GM21390 (cell line): Measurements from ENCODE around the gene GRIN3A.
"Not testable (repeated sequence)": the region's sequence is repeated elsewhere in the genome, so short reads cannot be mapped to it uniquely, and the experiment has no call there.

Source experiments
- ATAC-seq: cut with Tn5 transposase; IDR thresholded peaks from one replicate; pipeline ENCODE4 v1.9.1; 2021; ENCODE audit not compliant: unreplicated experiment

GRIN3A gene

DNA sequence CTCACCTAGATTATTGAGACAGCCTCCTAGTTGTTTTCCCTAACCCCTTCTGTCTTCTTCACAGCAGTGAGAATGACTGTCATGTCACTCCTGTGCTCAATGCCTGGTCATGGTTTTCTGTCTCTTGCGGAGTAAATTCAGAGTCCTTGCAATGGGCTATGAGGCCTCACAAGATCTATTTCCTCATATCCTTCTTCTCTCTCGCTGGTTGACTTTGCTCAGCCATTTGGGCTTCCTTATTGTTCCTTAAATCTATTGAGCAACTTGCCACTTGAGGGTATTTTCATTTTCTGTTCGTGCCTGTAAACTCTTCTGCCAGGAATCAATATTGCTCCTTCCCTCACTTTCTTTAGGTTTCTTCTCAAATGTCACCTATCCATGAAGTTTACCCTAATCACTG, 152.7 kb downstream of the GRIN3A start:
- ATAC-seq: no peak

DNA sequence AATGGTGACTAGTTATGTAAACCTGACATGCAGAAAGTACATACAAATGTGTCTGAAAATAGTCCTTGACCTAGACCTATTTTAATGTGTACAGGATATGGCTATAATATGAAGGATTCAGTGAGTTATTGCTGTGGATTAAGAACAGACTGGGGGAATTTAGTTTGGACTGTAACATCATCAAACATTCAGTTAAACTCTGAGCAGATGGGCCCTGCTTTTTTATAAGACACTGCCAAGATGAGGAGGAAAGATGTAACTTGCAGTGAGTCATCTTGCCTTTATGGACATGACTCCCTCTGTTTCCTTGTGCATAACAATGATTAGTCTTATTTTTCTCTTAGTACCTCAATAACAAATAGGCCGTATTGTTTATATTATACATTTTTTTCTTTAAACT, 155.9 kb downstream of the GRIN3A start:
- no peak for ATAC-seq

DNA sequence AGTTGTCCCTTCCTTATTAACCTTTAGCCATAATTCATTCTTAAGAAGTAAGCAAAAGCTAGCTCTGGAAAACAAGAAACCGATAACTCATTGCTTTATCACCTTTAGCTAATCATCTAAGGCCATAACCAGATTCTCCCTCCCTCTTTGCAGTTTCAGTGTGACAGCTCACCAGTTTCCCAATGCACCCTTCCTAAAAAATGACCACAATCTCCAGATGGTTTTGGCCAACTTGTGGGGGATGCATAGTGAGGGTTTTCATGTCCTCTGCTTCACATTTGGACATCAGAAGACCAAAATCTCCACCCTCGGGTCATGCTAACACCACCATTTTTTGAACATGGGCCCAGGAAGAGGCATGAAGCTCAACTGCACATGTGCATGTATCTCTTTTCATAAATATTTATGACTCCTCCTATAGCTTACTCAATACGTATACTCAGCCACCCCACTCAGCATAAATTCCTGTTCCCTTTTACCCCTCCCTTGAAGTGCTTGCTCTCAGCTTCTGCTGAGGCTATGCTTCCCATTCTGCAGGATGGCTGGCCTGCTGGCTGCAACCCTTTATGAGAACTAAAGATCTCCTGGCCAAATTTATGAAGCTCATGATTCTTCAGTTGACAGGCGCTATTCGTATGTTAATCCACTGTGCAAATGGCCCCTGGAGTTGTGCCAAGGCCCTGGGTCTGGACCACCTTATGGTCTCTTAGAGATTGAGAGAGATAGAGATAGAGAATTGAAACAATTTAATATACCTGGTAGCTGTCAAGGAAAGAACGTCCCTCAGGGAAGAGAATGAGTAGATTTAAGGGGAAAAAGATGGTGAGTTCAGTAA, 158.5 kb downstream of the GRIN3A start:
- no peak for ATAC-seq

DNA sequence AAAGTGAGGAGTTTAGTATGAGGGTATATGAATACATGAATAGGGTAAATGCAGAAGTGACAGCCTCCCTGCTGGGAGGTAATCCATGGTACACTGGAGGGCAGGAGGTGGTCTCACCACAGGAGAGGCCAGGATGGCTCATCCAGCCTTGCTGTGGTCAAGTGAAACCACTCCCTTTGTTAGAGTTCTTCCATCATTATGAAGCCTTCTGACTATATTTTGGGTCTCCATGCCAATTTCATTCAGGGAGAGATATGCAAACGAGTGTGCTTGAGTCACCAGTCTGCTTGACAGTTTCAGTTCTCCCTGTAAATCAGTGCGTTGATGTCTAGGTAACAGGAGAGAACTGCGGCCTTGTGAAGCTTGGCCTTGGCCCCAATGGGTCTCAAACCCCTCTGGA, 160.1 kb downstream of the GRIN3A start:
- ATAC-seq: peak; percentile 64

DNA sequence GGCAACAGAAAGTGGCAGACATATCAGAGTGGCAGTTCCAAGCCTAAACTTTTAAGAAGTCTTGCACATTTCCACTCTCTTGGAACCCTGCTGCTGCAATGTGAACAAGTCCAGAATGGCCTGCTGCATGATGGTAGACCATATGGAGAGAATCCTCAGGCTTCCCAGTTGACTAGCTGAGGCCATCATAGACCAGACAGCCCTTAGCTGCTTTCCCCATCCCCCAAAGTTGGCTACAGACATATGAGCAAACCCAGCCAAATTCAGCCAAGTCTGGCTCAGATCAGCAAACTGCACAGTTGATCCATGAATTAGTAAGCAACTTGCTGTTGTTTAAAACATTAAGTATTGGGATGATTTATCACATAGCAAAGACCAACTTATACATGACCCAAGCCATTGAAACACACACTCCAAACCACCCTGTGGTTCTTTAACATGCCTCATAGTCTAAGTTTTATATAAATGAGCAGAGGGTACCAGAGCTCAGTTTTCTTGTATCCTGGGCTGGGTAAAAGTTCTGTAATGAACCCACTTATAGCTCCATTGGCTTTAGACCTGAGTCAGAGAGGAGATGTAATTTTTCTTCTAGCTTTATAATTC, 163.6 kb downstream of the GRIN3A start:
- ATAC-seq: no peak

DNA sequence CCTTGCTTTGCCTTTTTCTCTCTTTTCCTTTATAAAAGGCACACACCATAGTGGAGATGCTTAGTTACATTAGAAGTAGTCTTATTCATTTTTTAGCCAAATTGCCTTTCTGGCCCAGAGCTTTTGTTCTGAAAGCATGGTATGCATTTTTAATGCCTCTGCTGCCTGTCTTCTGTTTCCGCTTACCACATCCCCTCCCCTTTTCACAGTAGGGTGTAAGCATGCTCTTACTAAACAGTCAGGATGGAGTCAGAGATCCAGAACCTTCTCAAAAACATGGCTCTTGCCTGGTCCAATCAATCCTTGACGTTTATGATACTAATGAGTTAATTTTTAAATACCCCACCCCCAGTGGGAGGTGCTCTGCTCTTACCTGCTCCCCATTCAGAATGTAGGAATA, 166.1 kb downstream of the GRIN3A start:
- no peak for ATAC-seq

DNA sequence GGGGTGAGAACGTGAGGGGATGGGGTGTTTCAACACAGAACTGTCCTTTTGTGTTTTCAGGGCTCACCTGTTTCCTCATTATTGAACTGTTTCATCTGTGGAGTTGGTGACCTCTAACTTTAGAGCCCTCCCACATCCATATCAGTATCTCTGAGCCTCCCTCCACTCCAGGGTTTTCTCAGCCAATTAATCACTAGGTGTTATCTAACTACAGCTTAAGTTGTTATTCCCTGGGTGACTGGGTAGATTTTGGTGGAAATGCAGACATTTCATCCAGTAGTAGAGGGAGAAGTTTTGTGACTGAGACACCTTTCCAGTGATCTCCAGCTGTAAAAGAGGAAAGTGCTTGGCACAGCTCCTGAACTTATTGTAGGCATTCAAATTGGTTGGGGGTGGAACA, 167.3 kb downstream of the GRIN3A start:
- no peak for ATAC-seq

DNA sequence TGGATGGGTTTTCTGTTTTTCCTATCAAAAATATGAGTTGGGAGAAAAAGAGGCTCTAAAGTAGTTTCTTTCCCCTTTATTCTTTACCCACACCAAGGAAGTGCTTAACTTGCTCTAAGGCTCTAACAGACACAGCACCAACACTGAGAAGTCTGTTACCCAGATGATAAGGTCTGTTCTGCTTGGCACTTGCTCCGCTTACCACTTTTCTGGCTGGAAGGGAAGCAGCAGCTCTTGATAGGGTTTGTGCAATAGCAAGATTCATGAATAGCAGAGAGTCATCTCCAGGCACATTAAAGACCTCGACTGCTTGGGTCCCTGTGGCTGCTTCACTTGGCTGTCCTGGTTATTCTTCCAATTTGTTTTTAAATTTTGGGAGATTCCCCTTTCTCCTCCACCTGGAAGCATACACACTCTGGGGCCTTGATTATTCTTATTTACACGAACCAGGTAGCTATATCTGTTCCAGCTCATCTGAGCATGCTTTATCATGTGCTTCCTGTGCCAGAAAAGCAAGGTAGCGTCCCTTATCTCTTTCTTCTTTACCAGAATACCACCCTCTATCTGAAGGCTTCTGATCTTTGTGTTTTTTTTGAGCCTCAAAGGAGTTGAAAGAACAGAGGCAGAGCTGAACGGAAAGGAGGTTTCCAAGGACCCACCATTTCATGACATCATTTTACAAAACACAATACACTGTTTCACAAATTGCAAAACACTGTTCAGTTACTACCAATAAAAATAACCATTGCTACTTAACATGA, 168.5 kb downstream of the GRIN3A start:
- no peak for ATAC-seq

DNA sequence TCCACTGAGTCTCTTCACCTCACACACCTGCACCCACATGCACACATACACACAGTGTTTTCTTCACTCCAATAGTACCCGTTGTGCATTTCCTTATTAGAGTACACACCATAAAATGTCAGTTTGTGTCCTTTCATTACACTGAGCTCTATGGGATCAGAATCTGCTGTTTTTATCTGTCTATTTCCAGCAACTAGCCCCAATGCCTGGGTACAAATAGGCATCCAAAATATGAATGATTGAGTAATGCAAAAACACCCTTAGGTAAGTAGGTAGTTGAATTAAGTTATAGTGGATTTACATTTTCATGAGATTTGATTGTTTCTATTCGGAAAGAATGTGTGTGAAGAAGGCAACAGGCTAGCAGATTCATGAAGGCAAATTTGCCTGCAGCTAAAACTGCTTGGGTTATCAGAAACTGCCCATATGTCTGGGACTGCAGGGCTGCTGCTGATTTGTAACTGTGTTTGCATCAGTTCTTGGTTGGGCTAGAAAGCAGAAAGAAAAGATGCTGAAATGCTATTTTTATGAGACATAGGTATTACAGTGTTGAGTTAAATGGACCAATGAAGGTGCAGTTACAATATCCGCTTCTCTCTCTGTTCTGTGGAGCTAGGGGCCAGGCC, 170.6 kb downstream of the GRIN3A start:
- ATAC-seq: no peak

DNA sequence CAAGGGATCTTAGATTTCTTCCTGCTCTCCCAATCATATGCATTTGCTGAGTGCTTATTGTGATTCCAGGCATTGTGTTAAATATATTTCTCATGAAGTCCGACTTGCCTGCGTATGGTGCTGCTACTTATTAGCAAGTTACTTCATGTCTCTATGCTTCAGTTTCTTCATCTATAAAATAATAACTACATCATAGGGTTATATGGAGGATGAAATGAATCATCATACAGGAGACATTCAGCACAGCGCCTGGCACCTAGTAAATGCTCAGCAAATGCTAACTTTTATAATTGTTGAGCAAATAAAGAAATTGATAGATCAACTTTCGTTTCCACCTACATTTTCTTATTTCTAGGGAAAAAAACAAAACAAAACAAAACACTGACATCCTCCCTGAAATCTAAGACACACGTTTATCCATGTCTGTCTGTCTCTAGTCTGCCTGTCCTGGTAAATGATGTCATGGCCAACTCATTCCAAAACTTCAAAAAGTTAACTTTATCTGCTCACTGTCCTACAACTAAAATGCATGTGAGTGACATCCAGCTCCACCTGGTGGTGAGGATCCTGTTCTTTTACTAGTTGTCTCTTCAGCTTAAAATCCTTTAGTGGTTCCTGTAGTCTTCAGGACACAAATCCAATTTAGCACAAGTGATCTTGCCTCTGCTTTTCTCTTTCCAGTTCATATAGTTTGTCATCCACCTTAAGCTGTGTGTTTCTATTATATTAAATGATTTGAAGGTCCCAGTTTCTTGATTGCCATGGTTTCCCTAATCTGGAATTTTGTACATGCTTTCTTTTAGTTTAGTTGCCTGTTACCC, 171.3 kb downstream of the GRIN3A start:
- ATAC-seq: peak; percentile 66

DNA sequence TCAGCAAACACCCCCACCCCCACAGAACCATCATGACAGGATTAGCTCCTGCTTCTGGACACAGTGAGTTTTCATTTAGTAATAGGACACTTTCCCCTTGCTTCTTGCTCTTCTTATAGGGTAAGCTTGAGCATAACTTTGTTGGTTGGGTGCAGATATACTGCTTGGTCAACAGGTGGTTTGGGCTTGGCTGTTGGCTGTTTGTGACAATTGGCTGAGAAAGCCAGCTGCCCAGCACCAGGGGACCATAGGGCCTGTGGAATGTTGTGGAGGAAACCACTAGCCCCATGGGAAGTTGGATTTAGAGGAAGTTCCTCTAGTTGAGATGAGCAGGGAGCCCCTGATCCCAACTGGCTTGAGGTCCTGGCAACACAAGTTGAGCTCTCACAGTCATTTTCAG, 174.2 kb downstream of the GRIN3A start:
- ATAC-seq: no peak

DNA sequence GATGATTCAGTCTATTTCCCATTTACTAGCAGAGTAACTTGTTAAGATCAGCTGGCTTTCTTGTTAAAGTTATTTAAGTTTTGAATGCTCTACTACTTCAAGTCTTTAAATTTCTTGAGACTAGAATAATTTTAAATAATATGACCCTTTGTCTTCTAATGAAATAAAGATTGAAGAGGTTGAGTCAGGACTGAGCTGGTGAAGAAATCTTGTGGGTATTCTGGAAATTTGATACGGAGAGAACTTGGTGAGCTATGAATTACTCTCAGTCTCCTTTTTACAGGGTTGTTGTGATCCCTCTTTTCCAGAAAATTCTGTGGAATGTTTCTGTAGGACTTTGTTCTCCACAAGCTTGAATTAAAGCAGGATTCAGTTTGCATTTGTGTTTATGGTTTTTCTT, 175.5 kb downstream of the GRIN3A start:
- ATAC-seq: no peak

DNA sequence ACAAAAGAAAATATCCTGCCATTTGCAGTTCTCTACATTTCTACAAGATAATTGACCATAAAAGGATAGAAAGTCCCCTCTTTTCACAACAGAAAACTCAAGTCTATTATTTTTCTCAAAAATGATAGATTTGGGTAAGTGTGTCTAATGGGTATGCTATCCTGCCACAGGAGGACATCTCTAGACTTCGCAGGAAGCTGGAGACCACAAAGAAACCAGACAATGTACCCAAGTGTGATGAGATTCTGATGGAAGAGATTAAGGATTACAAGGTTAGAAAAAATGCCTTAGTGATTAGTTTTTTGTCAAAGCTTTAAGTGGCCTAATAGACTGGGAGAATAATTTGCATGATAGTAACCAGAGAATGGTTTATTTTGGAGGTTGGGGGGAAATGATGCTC, 176.7 kb downstream of the GRIN3A start:
- no peak for ATAC-seq

DNA sequence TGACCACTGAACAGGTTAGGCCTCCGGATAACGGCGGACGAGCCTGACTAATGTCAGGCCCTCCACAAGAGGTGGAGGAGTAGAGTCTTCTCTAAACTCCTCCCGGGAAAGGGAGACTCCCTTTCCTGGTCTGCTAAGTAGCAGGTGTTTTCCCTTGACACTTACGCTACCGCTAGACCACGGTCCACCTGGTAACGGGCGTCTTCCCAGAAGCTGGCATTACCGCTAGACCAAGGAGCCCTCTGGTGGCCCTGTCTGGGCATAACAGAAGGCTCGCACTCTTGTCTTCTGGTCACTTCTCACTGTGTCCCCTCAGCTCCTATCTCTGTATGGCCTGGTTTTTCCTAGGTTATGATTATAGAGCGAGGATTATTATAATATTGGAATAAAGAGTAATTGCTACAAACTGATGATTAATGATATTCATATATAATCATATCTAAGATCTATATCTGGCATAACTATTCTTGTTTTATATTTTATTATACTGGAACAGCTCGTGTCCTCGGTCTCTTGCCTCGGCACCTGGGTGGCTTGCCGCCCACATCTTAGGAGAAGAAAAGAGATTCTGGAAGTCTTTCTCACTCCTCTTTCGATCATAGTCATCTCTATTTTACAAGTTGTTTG, 188.9 kb downstream of the GRIN3A start:
- ATAC-seq: not testable (repeated sequence)

DNA sequence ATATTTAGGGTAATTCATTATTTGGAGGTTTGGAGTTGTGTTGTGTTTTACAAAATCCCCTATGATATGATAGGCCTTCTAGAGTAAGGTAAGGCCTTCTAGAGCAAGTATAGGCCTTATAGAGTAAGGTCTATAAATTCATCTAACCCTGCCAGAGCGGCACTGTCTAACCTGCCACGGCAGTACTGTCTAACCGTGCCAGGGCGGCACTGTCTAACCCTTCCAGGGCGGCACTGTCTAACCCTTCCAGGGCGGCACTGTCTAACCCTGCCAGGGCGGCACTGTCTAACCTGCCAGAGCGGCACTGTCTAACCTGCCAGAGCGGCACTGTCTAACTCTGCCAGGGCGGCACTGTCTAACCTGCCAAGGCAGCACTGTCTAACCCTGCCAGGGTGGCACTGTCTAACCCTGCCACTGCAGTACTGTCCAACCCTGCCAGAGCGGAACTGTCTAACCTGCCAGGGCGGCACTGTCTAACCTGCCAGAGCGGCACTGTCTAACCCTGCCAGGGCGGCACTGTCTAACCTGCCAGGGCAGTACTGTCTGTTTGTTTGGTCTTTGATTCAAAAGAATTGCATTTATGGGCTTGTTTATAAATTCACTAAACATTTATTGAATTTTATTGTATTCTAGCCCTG, 195.2 kb downstream of the GRIN3A start:
- ATAC-seq: no peak

DNA sequence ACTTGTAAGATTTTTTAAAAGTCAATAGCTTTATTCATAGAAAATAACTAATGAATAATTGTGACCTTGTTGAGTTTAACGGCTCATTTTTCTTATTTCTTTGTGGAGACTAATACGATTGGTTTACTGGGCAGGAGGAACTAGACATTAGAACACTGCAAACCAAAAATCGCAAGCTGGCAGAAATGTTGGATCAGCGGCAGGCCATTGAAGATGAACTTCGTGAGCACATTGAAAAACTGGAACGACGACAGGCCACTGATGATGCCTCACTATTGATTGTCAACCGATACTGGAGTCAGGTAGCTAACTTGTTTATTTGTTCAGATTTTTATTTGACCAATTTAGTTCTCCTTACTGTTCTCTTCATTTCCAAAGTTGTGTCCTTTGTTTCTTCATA, 198.4 kb downstream of the GRIN3A start:
- no peak for ATAC-seq

DNA sequence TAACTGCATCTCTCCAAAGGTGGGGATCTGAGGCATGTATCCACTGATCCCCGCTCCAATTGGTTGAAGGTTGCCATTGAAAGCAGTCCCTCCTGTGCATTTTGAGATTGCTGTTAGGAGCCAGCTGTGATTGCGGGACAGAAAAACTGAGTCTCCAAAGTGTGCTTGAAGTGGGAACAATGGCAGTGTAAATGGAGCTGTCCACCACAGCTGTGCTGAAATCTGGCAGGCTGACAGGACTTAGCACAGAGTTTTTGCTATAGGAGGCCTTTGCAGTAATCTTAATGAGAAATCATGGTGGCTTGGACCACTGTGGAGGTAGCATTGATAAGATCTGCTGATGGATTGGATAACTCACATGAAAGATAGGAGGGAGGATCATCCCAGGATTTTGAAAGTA, 201.5 kb downstream of the GRIN3A start:
- no peak for ATAC-seq

DNA sequence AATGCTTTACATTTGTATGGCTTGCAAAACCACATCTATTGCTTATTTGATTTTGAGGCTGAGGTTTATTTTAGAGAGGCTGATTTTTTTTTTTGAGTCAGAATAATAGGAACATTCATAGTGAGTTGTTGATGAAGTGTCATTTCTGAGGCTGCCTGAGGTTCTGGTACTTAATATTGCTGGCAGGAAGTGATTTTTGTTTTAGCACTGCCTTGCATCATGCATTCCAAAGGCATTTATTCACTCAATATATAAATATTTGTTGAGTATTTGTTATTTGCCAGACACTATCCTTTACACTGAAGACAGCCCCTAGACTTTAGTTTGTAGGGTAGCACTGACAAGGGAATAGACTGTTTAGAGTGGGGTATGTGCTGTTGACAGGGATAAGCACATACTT, 202.1 kb downstream of the GRIN3A start:
- no peak for ATAC-seq

DNA sequence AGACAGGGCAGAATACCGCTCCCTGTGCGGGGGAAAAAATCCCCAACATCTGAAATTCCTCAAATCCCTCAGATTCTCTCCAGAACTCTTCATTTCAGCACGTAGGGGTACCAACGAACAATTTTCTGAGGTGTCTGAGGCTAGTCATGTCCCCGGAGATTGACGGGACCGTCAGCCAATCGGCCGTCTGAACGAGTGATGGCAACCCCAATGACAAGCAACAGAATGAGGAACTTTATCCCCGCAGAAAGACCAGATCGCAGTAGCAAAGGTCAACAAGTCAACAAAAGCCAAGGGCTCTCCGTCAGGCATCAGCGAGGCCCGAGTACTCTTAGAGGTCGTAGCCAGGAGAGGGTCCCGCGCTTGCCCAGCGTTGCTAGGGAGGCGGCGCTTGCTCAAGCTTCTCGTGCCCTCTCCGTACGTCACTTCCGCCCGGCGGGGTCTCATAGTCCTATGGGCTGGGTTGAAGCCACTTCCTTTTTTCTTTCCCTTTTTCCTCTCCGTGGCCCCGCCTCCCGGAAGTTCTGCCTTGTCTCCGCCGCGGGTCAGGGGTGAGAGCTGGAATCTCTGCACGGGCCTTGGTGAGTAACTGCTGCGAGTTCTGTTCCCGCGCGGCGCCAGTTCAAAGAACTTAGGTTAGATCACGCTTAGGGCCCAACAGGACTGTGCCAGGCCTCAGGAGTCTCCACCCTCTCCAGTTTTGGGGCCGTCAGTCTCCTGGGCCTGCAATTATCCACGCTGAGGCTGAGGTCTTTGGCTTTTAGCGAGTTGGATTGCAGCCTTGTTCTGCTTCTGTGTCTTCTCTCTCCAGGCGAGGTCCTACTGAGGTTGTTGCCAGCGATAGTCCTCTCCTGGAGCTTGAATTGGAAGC, 204.9 kb downstream of the GRIN3A start, which contains the start of gene RNF20:
RNF20 (plus strand) TSS at position 520 of the 871 bp plus-strand sequence. CDS start 1,571 bp downstream, outside the sequence.
- ATAC-seq: peak; percentile 97
